Right atrium auricular region (tissue), 2 donors: ENCODE data around the gene HS6ST3. TPM values are rescaled to one million over a fixed set of nuclear protein-coding genes. Genes with fewer than 3 reads are reported as not detected.

Experiments used
- DNase-seq: peaks from one replicate; pipeline ENCODE4 v3.0.0-alpha.2; 2019; ENCODE audit warnings: low spot score
- H3K27ac ChIP-seq, 2 donors: fragments of 200-600 bp; sonication (generic); 1 replicate in 1 of 2; 2 replicates in 1 of 2; pipeline ENCODE4 v1.5.1; 2016 to 2019
- H3K27me3 ChIP-seq, 2 donors: fragments of 200-600 bp; sonication (generic); one replicate each; pipeline versions ENCODE4 v1.5.1 to v1.6.0; 2017 to 2019
- H3K36me3 ChIP-seq: fragments of 200-600 bp; sonication (generic); one replicate; pipeline ENCODE4 v1.5.1; 2016
- H3K4me1 ChIP-seq, 2 donors: fragments of 200-600 bp; sonication (generic); one replicate each; pipeline versions ENCODE4 v1.5.1 to v1.6.0; 2017 to 2019
- H3K4me3 ChIP-seq, 2 donors: fragments of 200-600 bp; sonication (generic); 1 replicate in 1 of 2; 2 replicates in 1 of 2; pipeline ENCODE4 v1.5.1; 2017 to 2019; ENCODE audit warnings: mild to moderate bottlenecking in 1 of 2, moderate library complexity in 1 of 2
- H3K9me3 ChIP-seq, 2 donors: fragments of 200-600 bp; sonication (generic); one replicate each; pipeline ENCODE4 v1.5.1; 2019
- total RNA-seq, 2 donors: library from RNA; depleted of rRNA; stranded (reverse); fragments of >200 nt; gene quantifications; one replicate each; pipeline ENCODE4 v1.1.0, GENCODE V29; 2016
- TF ChIP-seq, protein P1 (sequence below), 2 donors: fragments of 200-600 bp; sonication (generic); IDR thresholded peaks; one replicate each; pipeline ENCODE4 v1.5.1; 2019; ENCODE audit warnings: antibody characterized with exemption in 2 of 2

HS6ST3 gene
- total RNA-seq, 2 donors from 2014 or later = 0.59 to 3.1 TPM

DNA sequence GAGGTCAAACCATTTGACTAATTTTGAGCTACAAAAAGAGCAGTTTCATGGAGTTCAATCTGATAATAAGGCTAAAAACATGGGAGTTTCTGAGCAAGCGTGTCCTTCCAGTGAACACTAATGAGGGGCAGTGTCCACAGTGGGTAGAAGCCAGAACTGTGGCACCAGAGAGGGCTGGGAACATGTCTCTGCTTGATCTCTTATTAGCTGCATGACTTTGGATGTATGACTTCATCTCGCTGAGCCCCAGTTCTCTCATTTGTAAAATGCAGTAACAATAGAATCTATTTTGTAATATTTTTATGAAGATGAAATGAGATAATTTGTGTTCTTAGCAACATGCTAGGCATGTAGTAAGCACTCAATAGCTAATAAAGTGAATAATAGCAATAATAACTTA, 69.8 kb downstream of the HS6ST3 start:
- Histone ChIP-seq H3K4me3 (no peak overlapping the region), H3K27me3 (no peaks in the 10 kb centered on the region), H3K4me1 (no peaks in the 10 kb centered on the region), H3K27ac (no peak overlapping the region), H3K9me3 (no peaks in the 10 kb centered on the region), H3K36me3 (no peaks in the 10 kb centered on the region)
- TF ChIP-seq, protein P1, sequence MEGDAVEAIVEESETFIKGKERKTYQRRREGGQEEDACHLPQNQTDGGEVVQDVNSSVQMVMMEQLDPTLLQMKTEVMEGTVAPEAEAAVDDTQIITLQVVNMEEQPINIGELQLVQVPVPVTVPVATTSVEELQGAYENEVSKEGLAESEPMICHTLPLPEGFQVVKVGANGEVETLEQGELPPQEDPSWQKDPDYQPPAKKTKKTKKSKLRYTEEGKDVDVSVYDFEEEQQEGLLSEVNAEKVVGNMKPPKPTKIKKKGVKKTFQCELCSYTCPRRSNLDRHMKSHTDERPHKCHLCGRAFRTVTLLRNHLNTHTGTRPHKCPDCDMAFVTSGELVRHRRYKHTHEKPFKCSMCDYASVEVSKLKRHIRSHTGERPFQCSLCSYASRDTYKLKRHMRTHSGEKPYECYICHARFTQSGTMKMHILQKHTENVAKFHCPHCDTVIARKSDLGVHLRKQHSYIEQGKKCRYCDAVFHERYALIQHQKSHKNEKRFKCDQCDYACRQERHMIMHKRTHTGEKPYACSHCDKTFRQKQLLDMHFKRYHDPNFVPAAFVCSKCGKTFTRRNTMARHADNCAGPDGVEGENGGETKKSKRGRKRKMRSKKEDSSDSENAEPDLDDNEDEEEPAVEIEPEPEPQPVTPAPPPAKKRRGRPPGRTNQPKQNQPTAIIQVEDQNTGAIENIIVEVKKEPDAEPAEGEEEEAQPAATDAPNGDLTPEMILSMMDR (IDR thresholded peaks at IDR 0.05) = no peak
- DNase-seq = no peak

DNA sequence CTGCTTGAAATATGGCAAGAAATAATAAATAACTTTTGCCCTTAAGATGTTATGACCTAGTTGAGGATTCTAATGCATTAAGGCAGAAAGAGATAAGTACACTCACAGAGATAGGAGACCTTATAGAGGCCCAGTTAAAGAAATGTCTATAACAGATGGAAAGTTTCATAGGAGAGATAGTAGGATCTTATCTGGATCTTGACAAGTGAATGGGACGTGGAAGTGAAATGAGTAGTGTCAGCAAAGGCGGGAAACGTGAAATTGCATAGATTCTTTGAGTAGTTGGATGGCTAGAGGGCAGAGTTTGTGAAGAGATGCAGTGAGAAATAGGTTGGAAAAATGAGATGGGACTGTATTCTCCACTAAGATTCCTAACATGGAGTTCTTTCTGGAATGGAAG, 71.2 kb downstream of the HS6ST3 start:
- no peaks in the 10 kb centered on the region for H3K27me3 ChIP-seq
- no peak overlapping the region for H3K4me3 ChIP-seq
- TF ChIP-seq, protein P1 (IDR thresholded peaks at IDR 0.05) = no peak
- no peaks in the 10 kb centered on the region for H3K36me3 ChIP-seq
- no peaks in the 10 kb centered on the region for H3K9me3 ChIP-seq
- no peak for DNase-seq
- H3K4me1 ChIP-seq = no peaks in the 10 kb centered on the region
- no peak overlapping the region for H3K27ac ChIP-seq

DNA sequence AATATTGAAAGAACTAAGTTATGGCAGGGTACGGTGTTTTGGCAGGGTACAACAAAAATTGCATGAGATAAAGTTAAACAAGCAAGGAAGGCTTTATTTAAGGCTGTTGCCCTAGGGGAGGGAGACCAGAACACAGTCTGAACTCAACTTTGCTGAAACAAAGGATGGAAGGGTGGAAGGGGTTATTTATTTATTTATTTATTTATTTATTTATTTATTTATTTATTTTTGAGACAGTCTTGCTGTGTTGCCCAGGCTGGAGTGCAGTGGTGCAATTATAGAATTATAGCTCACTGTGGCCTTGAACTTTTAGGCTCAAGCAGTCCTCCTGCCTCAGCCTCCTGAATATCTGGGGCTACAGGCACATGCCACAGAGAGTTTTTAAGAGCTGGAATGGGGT, 75.9 kb downstream of the HS6ST3 start:
- Histone ChIP-seq H3K4me1 (no peaks in the 10 kb centered on the region), H3K9me3 (no peaks in the 10 kb centered on the region), H3K4me3 (no peak overlapping the region), H3K27me3 (no peaks in the 10 kb centered on the region), H3K27ac (no peak overlapping the region), H3K36me3 (no peaks in the 10 kb centered on the region)
- TF ChIP-seq, protein P1 (IDR thresholded peaks at IDR 0.05) = no peak
- DNase-seq = no peak

DNA sequence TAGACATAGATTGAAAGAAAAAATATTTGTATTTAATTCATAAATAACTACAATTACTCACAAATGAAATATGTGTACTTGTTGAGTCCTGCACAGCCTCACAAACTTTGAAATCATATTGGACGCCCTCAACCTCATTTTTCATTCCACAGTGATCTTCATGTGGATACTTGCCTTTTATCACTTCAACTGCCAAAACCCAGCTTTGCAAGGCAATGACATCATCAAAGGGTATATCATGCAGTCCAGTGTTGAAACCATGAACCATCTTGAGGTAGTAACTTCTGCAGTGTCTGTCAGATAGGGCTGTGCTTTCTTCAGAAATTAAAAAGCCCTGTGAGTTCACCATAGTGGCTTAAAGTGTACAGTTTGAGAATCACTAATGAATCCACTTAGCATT, 82.2 kb downstream of the HS6ST3 start:
- Histone ChIP-seq H3K4me1 (no peaks in the 10 kb centered on the region), H3K9me3 (no peaks in the 10 kb centered on the region), H3K36me3 (no peaks in the 10 kb centered on the region), H3K27me3 (no peaks in the 10 kb centered on the region), H3K27ac (no peak overlapping the region), H3K4me3 (no peak overlapping the region)
- TF ChIP-seq, protein P1 (IDR thresholded peaks at IDR 0.05) = no peak
- DNase-seq = no peak

DNA sequence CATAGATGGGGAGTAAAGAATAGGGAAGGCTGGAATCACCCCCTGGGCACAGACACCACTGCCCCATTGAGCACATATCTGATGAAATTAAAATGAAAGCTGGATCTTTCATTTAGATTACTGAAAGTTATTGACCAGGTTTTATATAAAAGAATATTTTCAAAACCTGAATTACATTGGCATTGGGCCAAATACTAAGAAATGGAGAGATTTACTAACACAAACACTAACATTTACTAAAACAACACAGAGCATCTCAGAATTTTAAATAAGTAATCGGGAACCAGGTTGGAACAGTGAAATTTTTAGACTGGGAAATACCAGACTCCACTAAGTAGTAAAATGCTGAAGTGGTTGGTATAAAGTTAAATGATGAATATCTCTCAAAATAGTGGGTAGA, 88.9 kb downstream of the HS6ST3 start:
- H3K4me3 ChIP-seq = no peak overlapping the region
- no peaks in the 10 kb centered on the region for H3K36me3 ChIP-seq
- H3K27me3 ChIP-seq = no peaks in the 10 kb centered on the region
- no peak for DNase-seq
- H3K9me3 ChIP-seq = no peaks in the 10 kb centered on the region
- no peak overlapping the region for H3K27ac ChIP-seq
- H3K4me1 ChIP-seq = peaks cover 0 to 5% of the 10 kb centered on the region in 2 donors
- TF ChIP-seq, protein P1 (IDR thresholded peaks at IDR 0.05) = no peak

DNA sequence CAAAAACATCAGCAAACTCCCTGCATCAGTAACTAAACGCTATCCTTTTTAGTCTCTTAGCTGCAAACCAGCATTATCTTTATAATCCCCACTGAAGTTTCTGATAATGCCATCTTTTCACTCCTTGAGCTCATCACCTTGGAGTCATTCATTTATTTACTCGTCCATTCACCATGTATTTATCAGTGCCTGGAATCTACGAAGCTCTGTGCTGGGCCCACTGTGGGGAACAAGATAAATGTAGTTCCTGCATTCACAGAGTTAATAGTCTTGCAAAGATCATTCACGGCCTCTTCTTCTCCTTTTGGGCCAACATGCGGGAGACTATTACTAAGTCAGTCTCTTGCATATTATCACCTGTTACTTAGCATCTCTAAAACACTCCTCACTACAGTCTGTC, 89.4 kb downstream of the HS6ST3 start:
- Histone ChIP-seq H3K36me3 (no peaks in the 10 kb centered on the region), H3K27me3 (no peaks in the 10 kb centered on the region), H3K4me3 (no peak overlapping the region), H3K4me1 (peaks cover 0 to 5% of the 10 kb centered on the region in 2 donors), H3K9me3 (no peaks in the 10 kb centered on the region), H3K27ac (no peak overlapping the region)
- TF ChIP-seq, protein P1 (IDR thresholded peaks at IDR 0.05) = no peak
- no peak for DNase-seq
